A549 treated with CpdA at 1 μM for 4 hours (cell line): Measurements from ENCODE around the gene ANKRD33. TPM values are rescaled to one million over a fixed set of nuclear protein-coding genes. Genes with fewer than 3 reads are reported as not detected.

Experiments
- total RNA-seq: library from RNA; stranded (reverse); fragments of 200-300 nt; extraction: Qiagen RNA extraction; gene quantifications from 5 replicates; pipeline ENCODE4 v1.2.3, GENCODE V29; 2022; ENCODE audit warnings: low read depth

ANKRD33 gene
- 0.08 TPM in 1 of 5 replicates, not detected in the others for total RNA-seq

DNA sequence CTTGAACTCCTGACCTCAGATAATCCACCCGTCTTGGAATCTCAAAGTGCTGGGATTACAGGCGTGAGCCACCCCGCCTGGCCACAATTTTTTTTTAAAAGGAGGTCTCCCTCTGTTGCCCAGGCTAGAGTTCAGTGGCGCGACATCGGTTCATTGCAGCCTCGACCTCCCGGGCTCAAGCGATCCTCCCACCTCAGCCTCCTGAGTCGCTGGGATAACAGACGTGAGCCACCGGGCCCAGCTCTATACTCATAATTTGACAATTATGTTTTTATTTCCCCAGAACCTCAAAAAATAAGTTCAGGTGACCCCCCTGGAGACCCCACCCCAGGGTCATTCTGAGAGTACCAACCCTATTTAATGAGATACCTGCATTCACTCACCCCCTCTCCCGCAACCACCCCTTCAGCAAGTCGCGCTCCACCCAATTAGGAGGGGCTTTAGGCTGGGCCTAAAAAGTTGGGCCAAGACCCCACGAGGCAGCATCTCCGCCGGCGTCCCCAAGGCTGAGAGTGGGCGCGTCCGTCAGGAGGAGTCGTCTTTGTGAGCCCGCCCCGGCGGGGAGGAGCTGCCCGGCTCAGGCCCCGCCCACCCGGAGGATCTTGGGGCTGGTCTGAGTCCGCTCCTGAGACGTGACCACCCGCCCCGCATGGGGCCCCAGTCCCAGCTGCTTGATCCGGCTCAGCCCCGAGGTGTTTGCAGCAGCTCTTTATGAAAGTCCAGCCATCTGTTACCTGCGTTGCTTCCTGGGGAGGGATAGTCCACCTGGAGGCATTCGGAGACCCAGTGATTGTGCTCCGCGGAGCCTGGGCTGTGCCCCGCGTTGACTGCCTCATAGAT is at the start of gene ANKRD33:
Gene ANKRD33, plus strand, starts transcription at position 628 of the 840 bp plus-strand sequence. Its CDS starts 84 bp downstream, at position 712.

DNA sequence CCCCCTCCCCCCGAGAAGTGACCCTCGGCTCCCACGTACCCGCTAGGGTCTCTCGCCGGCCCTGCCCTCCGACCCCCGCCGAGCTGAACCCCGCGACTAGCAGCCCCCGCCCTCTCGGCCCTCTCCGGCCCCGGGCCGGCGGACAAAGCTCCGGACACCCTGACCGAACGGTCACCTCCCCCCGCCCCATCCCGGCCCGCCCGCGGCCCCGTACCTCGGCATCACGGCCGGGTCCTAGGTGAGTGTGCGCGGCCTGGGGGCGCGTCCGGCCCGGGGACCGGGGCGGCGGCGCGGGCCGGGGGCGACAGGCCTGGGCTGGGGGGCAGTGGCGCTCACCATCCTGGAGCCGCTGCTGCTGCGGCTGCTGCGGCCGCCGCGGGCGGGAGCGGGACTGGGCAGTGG is 39.6 kb upstream of the ANKRD33 start, which contains the start of gene FIGNL2:
Gene FIGNL2, minus strand, starts transcription at position 393 of the 402 bp plus-strand sequence. CDS start 26,305 bp downstream, outside the sequence.

GRCh38 chr12:51907083-51907855 is 19.4 kb downstream of the ANKRD33 start, which contains the start of gene ACVRL1:
TSS of gene ACVRL1 (plus strand) at chr12:51907504. CDS start at chr12:51912475, 4,971 bp downstream.

Other genes starting within 250 kb of the ANKRD33 start
- 0.14 to 0.41 TPM (median 0.20 TPM) in 5 replicates for gene FIGNL2, start 39.4 kb upstream of the ANKRD33 start, total RNA-seq
- 0.03 to 0.09 TPM (median 0.08 TPM) in 4 of 5 replicates, not detected in the other for gene ACVRL1, start 19.4 kb downstream of the ANKRD33 start, total RNA-seq
- gene ACVR1B, start 63.6 kb downstream of the ANKRD33 start, total RNA-seq: 12.0 to 17.3 TPM (median 15.4 TPM) in 5 replicates
- 0.44 to 1.2 TPM (median 0.58 TPM) in 5 replicates for gene TAMALIN, start 118.8 kb downstream of the ANKRD33 start, total RNA-seq
- gene NR4A1, start 163.3 kb downstream of the ANKRD33 start, total RNA-seq: 29.4 to 44.4 TPM (median 34.5 TPM) in 5 replicates
- 77.7 to 101 TPM (median 99.2 TPM) in 5 replicates for gene ATG101, start 181.9 kb downstream of the ANKRD33 start, total RNA-seq
- gene SMIM41, start 191.6 kb downstream of the ANKRD33 start, total RNA-seq: not detected in 5 replicates